Astrocyte of the cerebellum (primary cell): ENCODE results near the gene PDPN.
"Not testable (repeated sequence)": the region's sequence is repeated elsewhere in the genome, so short reads cannot be mapped to it uniquely, and the experiment has no call there.

Experiments used
- DNase-seq: peaks from one replicate; pipeline ENCODE4 v3.0.0-alpha.2; 2011; ENCODE audit warnings: low read depth
- H3K4me3 ChIP-seq: 2 replicates; pipeline ENCODE4 v1.5.1; 2011; ENCODE audit warnings: mild to moderate bottlenecking, low read depth, low read length, moderate library complexity
- CTCF ChIP-seq: IDR thresholded peaks from 2 replicates; pipeline ENCODE4 v1.5.1; 2012; ENCODE audit warnings: low read length, low read depth, moderate library complexity, mild to moderate bottlenecking; ENCODE audit errors: missing control alignments
- in situ Hi-C: cut with HindIII; loops from 2 replicates; pipeline ENCODE4 v1.10.0; 2017; ENCODE audit warnings: low sequenced_read_pairs

PDPN gene

GRCh38 chr1:13549521-13549920 lies 34.1 kb upstream of the PDPN start:
- in situ Hi-C loops, result no loop called here
- DNase-seq, result no peak
- H3K4me3 ChIP-seq, result no peak overlapping the region
- no peak for TF ChIP-seq CTCF

- in situ Hi-C loops, result no loop called here
- DNase-seq, result no peak
- H3K4me3 ChIP-seq, result no peak overlapping the region
- no peak for TF ChIP-seq CTCF
These were observed 33.0 kb upstream of the PDPN start for GRCh38 chr1:13550663-13551062.

GRCh38 chr1:13554798-13555197 lies 28.8 kb upstream of the PDPN start:
- in situ Hi-C loops, result no loop called here
- H3K4me3 ChIP-seq, result no peak overlapping the region
- no peak for TF ChIP-seq CTCF
- no peak for DNase-seq

GRCh38 chr1:13556224-13556764 lies 27.3 kb upstream of the PDPN start:
- in situ Hi-C loops, result no loop called here
- no peak overlapping the region for H3K4me3 ChIP-seq
- TF ChIP-seq CTCF, result no peak
- no peak for DNase-seq

GRCh38 chr1:13560541-13560940 lies 23.1 kb upstream of the PDPN start:
- in situ Hi-C loops, result no loop called here
- no peak for DNase-seq
- no peak for TF ChIP-seq CTCF
- no peak overlapping the region for H3K4me3 ChIP-seq

GRCh38 chr1:13562981-13563380 lies 20.7 kb upstream of the PDPN start:
- in situ Hi-C loops, H3K4me3 ChIP-seq, DNase-seq: not testable (repeated sequence)

GRCh38 chr1:13564073-13564472 lies 19.6 kb upstream of the PDPN start:
- TF ChIP-seq CTCF, result no peak
- H3K4me3 ChIP-seq, result no peak overlapping the region
- no peak for DNase-seq
- in situ Hi-C loops, result no loop called here

- not testable (repeated sequence) for H3K4me3 ChIP-seq
These were observed 13.2 kb upstream of the PDPN start for GRCh38 chr1:13570435-13570834.

More at GRCh38 chr1:13570435-13570834, 13.2 kb upstream of the PDPN start:
- in situ Hi-C loops, DNase-seq: not testable (repeated sequence)
